Heart left ventricle (tissue), 16 donors: ENCODE measurements around the gene CXCL12. TPM values are rescaled to one million over a fixed set of nuclear protein-coding genes. Genes with fewer than 3 reads are reported as not detected.

Experiments
- ATAC-seq, 4 donors: fragments of 200-7000 bp; cut with Tn5 transposase; one replicate each; pipeline ENCODE4 v1.9.1; 2020 to 2022; ENCODE audit warnings: moderate library complexity in 4 of 4, mild to moderate bottlenecking in 3 of 4, moderate number of reproducible peaks in 1 of 4
- DNase-seq, 5 donors: peaks; one replicate each; pipeline ENCODE4 v3.0.0-alpha.2; 2020
- H3K27ac ChIP-seq, 12 donors: fragments of 200-600 bp; sonication (generic) in 4 of 12; one replicate each; pipeline versions ENCODE4 v1.5.0 to v1.8.0; 2016 to 2022; ENCODE audit warnings: mild to moderate bottlenecking in 2 of 12
- H3K27me3 ChIP-seq, 9 donors: fragments of 200-600 bp; sonication (generic) in 2 of 9; one replicate each; pipeline versions ENCODE4 v1.5.1 to v1.8.0; 2016 to 2022; ENCODE audit warnings: mild to moderate bottlenecking in 3 of 9
- H3K36me3 ChIP-seq, 9 donors: fragments of 200-600 bp; sonication (generic) in 2 of 9; one replicate each; pipeline versions ENCODE4 v1.5.0 to v1.8.0; 2018 to 2022; ENCODE audit warnings: mild to moderate bottlenecking in 2 of 9
- H3K4me1 ChIP-seq, 12 donors: fragments of 200-600 bp; sonication (generic) in 4 of 12; one replicate each; pipeline versions ENCODE4 v1.5.0 to v1.8.0; 2016 to 2022; ENCODE audit warnings: mild to moderate bottlenecking in 3 of 12
- H3K4me3 ChIP-seq, 12 donors: fragments of 200-600 bp; sonication (generic) in 4 of 12; one replicate each; pipeline versions ENCODE4 v1.5.0 to v1.8.0; 2017 to 2022; ENCODE audit warnings: mild to moderate bottlenecking in 9 of 12, moderate library complexity in 4 of 12
- H3K9me3 ChIP-seq, 12 donors: fragments of 200-600 bp; sonication (generic) in 4 of 12; one replicate each; pipeline versions ENCODE4 v1.5.0 to v1.8.0; 2016 to 2022; ENCODE audit warnings: mild to moderate bottlenecking in 1 of 12
- POLR2A ChIP-seq, 2 donors: fragments of 450-650 bp; IDR thresholded peaks; one replicate each; pipeline ENCODE4 v1.6.1; 2017; ENCODE audit warnings: antibody characterized with exemption in 2 of 2, mild to moderate bottlenecking in 2 of 2, moderate library complexity in 2 of 2
- WGBS, 4 donors: extraction: QIAGEN DNeasy Blood & Tissue Kit in 2 of 4; methylation state at CpG; one replicate each; pipeline versions ENCODE4 v1.1.5 to v1.1.7; 2013 to 2018; 5-methylcytosine and 5-hydroxymethylcytosine counted together
- intact Hi-C, 10 donors: fragments of 100-400 bp; cut with DNase I; formaldehyde crosslinking; loops; one replicate each; pipeline versions ENCODE4 v1.11.1 to v1.14.2; 2022
- polyA plus RNA-seq, 2 donors: library from polyadenylated mRNA; stranded (reverse); fragments of 200-250 nt; gene quantifications; one replicate each; pipeline ENCODE4 v1.2.3, GENCODE V29; 2013
- total RNA-seq, 9 donors: library from RNA; depleted of rRNA in 2 of 9; stranded (reverse); fragments of >200 nt in 2 of 9; fragmentation: NEBNext Ultra II Directional in 3 of 9; extraction: Animal tissue kit (Norgen Biotek cat#: 25700) in 3 of 9; gene quantifications; one replicate each; pipeline versions ENCODE4 v1.1.0 to v1.2.4, GENCODE V29; 2016 to 2023
- TF ChIP-seq, protein P1 (sequence below), 12 donors: fragments of 200-600 bp; sonication (generic) in 4 of 12; IDR thresholded peaks; one replicate each; pipeline versions ENCODE4 v1.5.0 to v1.8.0; 2018 to 2022; ENCODE audit warnings: antibody characterized with exemption in 12 of 12, mild to moderate bottlenecking in 5 of 12
- donor health status: ischemic (EF 13 %, LVEDD 7.1; RV severe dilation, severe dysfunction).
- donor health status: healthy with polysubstance abuse.
- donor health status: DM: no; HTN: yes; CAD: no.
- donor health status: DM: no; HTN: no; CAD: no.
- donor health status: ischemic (EF 25% LVEDD 6.9; RV normal size, moderate dysfunction).
- donor health status: ischemic (EF 25% LVEDD 5.7; RV mildly dilated, moderate dysfunction).
- donor health status: healthy.
- donor health status: DM: yes; HTN: yes; CAD: no.
- donor health status: ischemic (EF 35%, LVEDD 5.7; RV mildly dilated, moderate dysfunction).
- donor health status: nonischemic (EF 11% LVEDD 7.7; RV severe dilation, severe dysfunction).
- donor health status: DM: yes; HTN: yes; CAD: no.
- donor health status: PGD.
- donor health status: ischemic (EF 29% LVEDD 5.4; RV normal size, mild dysfunction).
- donor health status: nonischemic (EF 23%, LVEDD 6.1; RV moderate dilation, normal function).

CXCL12 gene
- total and polyA plus RNA-seq, 11 donors: 56.4 to 203 (median 125) TPM

DNA sequence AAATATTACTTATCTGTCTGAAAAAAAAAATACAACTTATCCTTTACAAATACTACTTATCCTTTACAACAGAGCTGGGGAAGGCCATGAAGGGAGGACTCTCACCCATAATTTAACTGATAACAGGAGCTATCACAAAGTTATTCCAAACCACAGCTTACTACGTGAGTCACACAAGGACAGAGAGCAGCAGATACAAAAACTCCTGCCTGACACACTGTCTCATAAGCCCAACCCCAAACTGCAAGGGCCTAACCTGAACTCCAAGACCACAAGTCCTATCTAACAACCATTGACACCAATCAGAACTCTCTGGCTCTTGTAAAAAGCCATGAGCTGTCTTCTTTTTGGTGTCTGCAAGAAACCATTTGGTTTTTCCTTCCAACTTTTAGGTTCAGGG, 28.5 kb upstream of the CXCL12 start:
- no peak for TF ChIP-seq POLR2A (IDR thresholded peaks at IDR 0.05)
- TF ChIP-seq, protein P1, sequence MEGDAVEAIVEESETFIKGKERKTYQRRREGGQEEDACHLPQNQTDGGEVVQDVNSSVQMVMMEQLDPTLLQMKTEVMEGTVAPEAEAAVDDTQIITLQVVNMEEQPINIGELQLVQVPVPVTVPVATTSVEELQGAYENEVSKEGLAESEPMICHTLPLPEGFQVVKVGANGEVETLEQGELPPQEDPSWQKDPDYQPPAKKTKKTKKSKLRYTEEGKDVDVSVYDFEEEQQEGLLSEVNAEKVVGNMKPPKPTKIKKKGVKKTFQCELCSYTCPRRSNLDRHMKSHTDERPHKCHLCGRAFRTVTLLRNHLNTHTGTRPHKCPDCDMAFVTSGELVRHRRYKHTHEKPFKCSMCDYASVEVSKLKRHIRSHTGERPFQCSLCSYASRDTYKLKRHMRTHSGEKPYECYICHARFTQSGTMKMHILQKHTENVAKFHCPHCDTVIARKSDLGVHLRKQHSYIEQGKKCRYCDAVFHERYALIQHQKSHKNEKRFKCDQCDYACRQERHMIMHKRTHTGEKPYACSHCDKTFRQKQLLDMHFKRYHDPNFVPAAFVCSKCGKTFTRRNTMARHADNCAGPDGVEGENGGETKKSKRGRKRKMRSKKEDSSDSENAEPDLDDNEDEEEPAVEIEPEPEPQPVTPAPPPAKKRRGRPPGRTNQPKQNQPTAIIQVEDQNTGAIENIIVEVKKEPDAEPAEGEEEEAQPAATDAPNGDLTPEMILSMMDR (IDR thresholded peaks at IDR 0.05): no peak
- intact Hi-C loops: no loop called here
- Histone ChIP-seq H3K4me3 (no peak overlapping the region), H3K27me3 (no peaks in the 10 kb centered on the region), H3K36me3 (no peaks in the 10 kb centered on the region), H3K4me1 (peaks cover 0 to 17% (median 0%) of the 10 kb centered on the region in 12 donors), H3K27ac (no peak overlapping the region), H3K9me3 (peaks cover 0 to 19% (median 6%) of the 10 kb centered on the region in 12 donors)
- ATAC-seq (no peak), DNase-seq (no peak)
- WGBS, 4 donors: 79 to 91% (median 90%) methylated on average over 1 of the region's 1 CpG

DNA sequence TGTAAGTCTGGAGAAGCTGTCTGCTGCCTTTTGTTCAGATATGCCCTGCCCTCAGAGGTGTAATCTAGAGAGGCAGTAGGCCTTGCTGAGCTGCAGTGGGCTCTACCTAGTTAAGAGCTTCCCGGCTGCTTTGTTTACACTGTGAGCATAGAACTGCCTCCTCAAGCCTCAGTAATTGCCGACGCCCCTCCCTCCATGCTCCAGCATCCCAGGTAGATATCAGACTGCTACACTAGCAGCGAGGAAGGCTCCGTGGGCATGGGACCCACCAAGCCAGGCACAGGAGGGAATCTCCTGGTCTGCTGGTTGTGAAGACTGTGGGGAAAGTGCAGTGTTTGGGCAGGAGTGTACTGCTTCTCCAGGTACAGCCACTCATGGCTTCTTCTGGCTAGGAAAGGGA, 26.4 kb upstream of the CXCL12 start:
- peaks cover 0 to 7% (median 0%) of the 10 kb centered on the region in 12 donors for H3K4me1 ChIP-seq
- no peak for ATAC-seq
- peaks cover 0 to 19% (median 6%) of the 10 kb centered on the region in 12 donors for H3K9me3 ChIP-seq
- no peaks in the 10 kb centered on the region for H3K27me3 ChIP-seq
- H3K4me3 ChIP-seq: no peak overlapping the region
- DNase-seq: no peak
- no peak overlapping the region for H3K27ac ChIP-seq
- WGBS, 4 donors: 90 to 95% (median 93%) methylated on average over 5 of the region's 5 CpGs
- intact Hi-C loops: no loop called here
- H3K36me3 ChIP-seq: no peaks in the 10 kb centered on the region
- TF ChIP-seq POLR2A (IDR thresholded peaks at IDR 0.05): no peak

DNA sequence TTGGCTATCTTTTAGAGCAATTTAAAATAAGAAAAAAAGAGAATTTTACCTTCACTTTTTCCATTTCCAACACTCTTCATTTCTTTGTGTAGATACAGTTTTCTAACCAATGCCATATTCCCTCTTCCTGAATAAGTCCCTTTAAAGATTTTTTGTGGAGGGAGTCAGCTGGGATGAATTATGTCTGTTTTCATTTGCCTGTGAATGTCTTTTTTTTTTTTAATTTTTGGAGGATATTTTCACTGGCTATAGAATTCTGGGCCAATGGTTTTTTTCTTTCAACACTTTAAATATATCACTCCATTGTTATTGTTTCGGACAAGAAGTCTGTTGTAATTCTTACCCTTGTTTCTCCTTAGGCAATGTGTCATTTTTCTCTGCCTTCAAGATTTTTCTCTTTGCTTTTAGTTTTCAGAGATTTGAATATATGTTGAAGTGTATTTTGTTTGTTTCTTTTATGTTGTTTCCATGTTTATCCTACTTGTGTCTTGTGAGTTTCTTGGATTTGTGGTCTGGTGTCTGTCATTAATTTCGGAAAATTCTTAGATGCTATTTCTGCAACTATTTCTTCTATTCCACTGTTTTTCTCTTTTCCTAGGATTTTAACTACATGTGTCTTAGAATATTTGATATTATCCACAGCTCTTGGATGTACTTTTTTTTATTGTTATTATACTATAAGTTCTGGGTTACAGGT, 20.0 kb upstream of the CXCL12 start:
- Histone ChIP-seq H3K9me3 (peaks cover 0 to 11% (median 2%) of the 10 kb centered on the region in 12 donors), H3K27me3 (no peaks in the 10 kb centered on the region), H3K27ac (no peak overlapping the region), H3K4me1 (no peaks in the 10 kb centered on the region), H3K36me3 (no peaks in the 10 kb centered on the region), H3K4me3 (no peak overlapping the region)
- 93 to 97% (median 95%) methylated on average over 2 of the region's 2 CpGs for WGBS, 4 donors
- intact Hi-C loops: no loop called here
- TF ChIP-seq POLR2A (IDR thresholded peaks at IDR 0.05): no peak
- TF ChIP-seq, protein P1 (IDR thresholded peaks at IDR 0.05): no peak
- no peak for DNase-seq
- no peak for ATAC-seq

DNA sequence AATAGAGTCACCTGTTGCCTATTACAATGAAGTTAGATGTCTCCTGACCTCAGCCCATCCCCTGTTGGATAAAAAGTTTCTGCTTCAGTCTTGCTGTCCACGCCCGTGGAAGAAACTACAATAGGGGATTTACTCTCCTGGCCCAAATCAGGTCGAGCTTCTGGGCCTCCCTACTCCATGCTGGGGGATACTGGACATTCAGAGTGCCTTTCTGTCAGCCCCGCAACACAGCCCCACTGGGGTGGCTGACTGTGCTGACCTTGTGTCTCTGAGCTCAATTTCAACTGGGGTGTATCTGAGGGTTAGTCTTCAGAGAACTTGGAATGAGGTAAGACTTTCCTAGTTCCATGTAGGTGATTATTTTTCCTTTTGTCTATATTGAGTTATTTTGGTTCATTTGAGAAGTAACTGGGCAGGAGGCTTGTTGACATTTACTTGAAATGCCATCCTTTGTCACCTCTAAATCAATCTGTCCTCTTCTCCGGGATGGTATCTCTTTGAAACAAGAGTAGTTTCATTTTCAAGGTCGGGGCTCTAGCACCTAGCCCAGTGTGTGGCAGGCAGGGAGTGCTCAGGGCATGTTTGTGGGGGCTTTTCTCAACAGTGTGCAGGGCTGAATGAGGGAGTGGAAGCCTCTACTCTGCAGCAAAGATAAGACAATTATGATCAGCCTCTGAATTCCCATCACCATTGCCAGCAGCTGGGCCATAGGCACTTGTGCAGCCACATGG, 17.7 kb upstream of the CXCL12 start:
- Histone ChIP-seq H3K4me3 (no peak overlapping the region), H3K9me3 (peaks cover 0 to 11% (median 2%) of the 10 kb centered on the region in 12 donors), H3K27me3 (no peaks in the 10 kb centered on the region), H3K27ac (no peak overlapping the region), H3K36me3 (no peaks in the 10 kb centered on the region), H3K4me1 (no peaks in the 10 kb centered on the region)
- 71 to 78% (median 75%) methylated on average over 6 of the region's 6 CpGs for WGBS, 4 donors
- ATAC-seq (no peak), DNase-seq (no peak)
- TF ChIP-seq, protein P1 (IDR thresholded peaks at IDR 0.05): no peak
- TF ChIP-seq POLR2A (IDR thresholded peaks at IDR 0.05): no peak
- intact Hi-C loops: no loop called here
